AG10803 (cell line): Measurements from ENCODE around the gene MRPL19.
A peak's percentile ranks its signal among the peaks of the same experiment; 100 is the strongest.

Source experiments
- DNase-seq: peaks from one replicate; pipeline ENCODE4 v3.0.0; 2010; ENCODE audit warnings: low read depth
- H3K4me3 ChIP-seq: 2 replicates; pipeline ENCODE4 v1.5.1; 2011; ENCODE audit warnings: mild to moderate bottlenecking, low read length, control low read depth
- CTCF ChIP-seq: conservative IDR thresholded peaks from 2 replicates; pipeline ENCODE4 v1.5.1; 2011; ENCODE audit warnings: mild to moderate bottlenecking, low read length, control low read depth, inconsistent platforms

Gene MRPL19

GRCh38 chr2:75722687-75723086 is 76.1 kb downstream of the MRPL19 start:
- H3K4me3 ChIP-seq: no peak overlapping the region
- TF ChIP-seq CTCF: no peak
- DNase-seq: no peak

- DNase-seq: no peak
- H3K4me3 ChIP-seq: no peak overlapping the region
- no peak for TF ChIP-seq CTCF
These were observed 82.2 kb downstream of the MRPL19 start for GRCh38 chr2:75728614-75729419.

GRCh38 chr2:75729861-75730260 is 83.3 kb downstream of the MRPL19 start:
- H3K4me3 ChIP-seq: no peak overlapping the region
- DNase-seq: peak; percentile 6
- TF ChIP-seq CTCF: peak; percentile 40

- DNase-seq: no peak
- TF ChIP-seq CTCF: no peak
- H3K4me3 ChIP-seq: no peak overlapping the region
These were observed 89.7 kb downstream of the MRPL19 start for GRCh38 chr2:75736276-75736675.

- DNase-seq: no peak
- no peak for TF ChIP-seq CTCF
- no peak overlapping the region for H3K4me3 ChIP-seq
These were observed 91.4 kb downstream of the MRPL19 start for GRCh38 chr2:75737961-75738360.
